Measurements from ENCODE around the gene PHKG2. TPM values are rescaled to one million over a fixed set of nuclear protein-coding genes. Genes with fewer than 3 reads are reported as not detected.

Gene PHKG2
- total RNA-seq, 1 donor from 2014 or later, result 42.4 TPM

- peak overlapping the region; percentile 63 for H3K27ac Mint-ChIP-seq
- no peak for TF ChIP-seq CTCF (conservative IDR thresholded peaks at IDR 0.05)
Measured at GRCh38 chr16:30779596-30779995, 31.4 kb downstream of the PHKG2 start.

DNA sequence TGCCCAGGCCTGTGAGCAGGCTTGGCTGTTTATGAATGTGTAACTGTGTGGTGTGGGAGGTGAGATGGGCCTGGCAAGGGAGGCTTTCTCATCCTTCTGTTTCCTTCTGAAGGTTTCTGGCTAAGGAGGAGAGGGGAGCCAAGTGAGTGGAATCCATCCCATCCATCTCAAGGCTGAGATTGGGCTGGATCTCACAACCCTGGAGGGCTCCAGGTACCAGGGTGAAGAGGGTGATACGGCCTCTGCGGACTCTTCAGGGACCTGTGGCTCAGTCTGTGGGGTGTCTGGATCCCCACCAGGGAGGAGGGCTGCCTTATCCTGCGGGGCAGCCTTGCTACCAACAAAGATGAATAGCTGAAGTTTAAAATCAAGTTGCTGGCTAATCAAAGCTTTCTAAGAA, 31.8 kb downstream of the PHKG2 start:
- H3K27me3 Mint-ChIP-seq, result no peaks in the 10 kb centered on the region
- no peak overlapping the region for H3K27ac Mint-ChIP-seq
- H3K4me1 Mint-ChIP-seq (ENCODE audit: unreplicated experiment), result peaks cover 24% of the 10 kb centered on the region
- no peak overlapping the region for H3K4me3 Mint-ChIP-seq
- no peak for DNase-seq (ENCODE audit: extremely low spot score, unreplicated experiment)
- no peak for TF ChIP-seq CTCF (conservative IDR thresholded peaks at IDR 0.05)
- H3K9me3 Mint-ChIP-seq, result no peaks in the 10 kb centered on the region
- peaks cover 5% of the 10 kb centered on the region for H3K36me3 Mint-ChIP-seq

More at GRCh38 chr16:30779596-30779995, 31.4 kb downstream of the PHKG2 start:
- H3K4me3 Mint-ChIP-seq, result no peak overlapping the region
- H3K9me3 Mint-ChIP-seq, result no peaks in the 10 kb centered on the region
- H3K27me3 Mint-ChIP-seq, result no peaks in the 10 kb centered on the region
- H3K4me1 Mint-ChIP-seq (ENCODE audit: unreplicated experiment), result peaks cover 20% of the 10 kb centered on the region
- peaks cover 5% of the 10 kb centered on the region for H3K36me3 Mint-ChIP-seq
- DNase-seq (ENCODE audit: extremely low spot score, unreplicated experiment), result no peak

- TF ChIP-seq CTCF (conservative IDR thresholded peaks at IDR 0.05), result no peak
- H3K4me3 Mint-ChIP-seq, result no peak overlapping the region
- H3K27ac Mint-ChIP-seq, result no peak overlapping the region
- H3K27me3 Mint-ChIP-seq, result no peaks in the 10 kb centered on the region
- H3K36me3 Mint-ChIP-seq, result peaks cover 5% of the 10 kb centered on the region
- H3K4me1 Mint-ChIP-seq (ENCODE audit: unreplicated experiment), result peaks cover 29% of the 10 kb centered on the region
- H3K9me3 Mint-ChIP-seq, result no peaks in the 10 kb centered on the region
- no peak for DNase-seq (ENCODE audit: extremely low spot score, unreplicated experiment)
Measured at GRCh38 chr16:30780549-30780948, 32.3 kb downstream of the PHKG2 start.

GRCh38 chr16:30782486-30783279, 34.5 kb downstream of the PHKG2 start:
- no peak for DNase-seq (ENCODE audit: extremely low spot score, unreplicated experiment)
- TF ChIP-seq CTCF (conservative IDR thresholded peaks at IDR 0.05), result no peak
- Mint-ChIP-seq H3K27ac (no peak overlapping the region), H3K4me1 (ENCODE audit: unreplicated experiment) (peaks cover 24% of the 10 kb centered on the region), H3K36me3 (peaks cover 5% of the 10 kb centered on the region), H3K9me3 (no peaks in the 10 kb centered on the region), H3K27me3 (no peaks in the 10 kb centered on the region), H3K4me3 (no peak overlapping the region)

- no peak for TF ChIP-seq CTCF (conservative IDR thresholded peaks at IDR 0.05)
- Mint-ChIP-seq H3K4me1 (ENCODE audit: unreplicated experiment) (peaks cover 27% of the 10 kb centered on the region), H3K27me3 (no peaks in the 10 kb centered on the region), H3K4me3 (no peak overlapping the region), H3K9me3 (no peaks in the 10 kb centered on the region), H3K27ac (no peak overlapping the region), H3K36me3 (peaks cover 5% of the 10 kb centered on the region)
- no peak for DNase-seq (ENCODE audit: extremely low spot score, unreplicated experiment)
Measured at GRCh38 chr16:30783280-30784109, 35.3 kb downstream of the PHKG2 start.

All from type B pancreatic cell (in vitro differentiated cells).